Dedifferentiated amniotic fluid mesenchymal stem cell (primary cell): ENCODE measurements around the gene RPS27A.
"Not testable (repeated sequence)": the region's sequence is repeated elsewhere in the genome, so short reads cannot be mapped to it uniquely, and the experiment has no call there.

Source experiments
- DNase-seq: peaks from one replicate; pipeline ENCODE4 v3.0.0-alpha.2; 2016; ENCODE audit errors: extremely low spot score

RPS27A gene

GRCh38 chr2:55239656-55240222 is 7.3 kb downstream of the RPS27A start:
- no peak for DNase-seq

GRCh38 chr2:55241582-55241981 is 9.1 kb downstream of the RPS27A start:
- not testable (repeated sequence) for DNase-seq

GRCh38 chr2:55242617-55243016 is 10.1 kb downstream of the RPS27A start:
- no peak for DNase-seq

DNA sequence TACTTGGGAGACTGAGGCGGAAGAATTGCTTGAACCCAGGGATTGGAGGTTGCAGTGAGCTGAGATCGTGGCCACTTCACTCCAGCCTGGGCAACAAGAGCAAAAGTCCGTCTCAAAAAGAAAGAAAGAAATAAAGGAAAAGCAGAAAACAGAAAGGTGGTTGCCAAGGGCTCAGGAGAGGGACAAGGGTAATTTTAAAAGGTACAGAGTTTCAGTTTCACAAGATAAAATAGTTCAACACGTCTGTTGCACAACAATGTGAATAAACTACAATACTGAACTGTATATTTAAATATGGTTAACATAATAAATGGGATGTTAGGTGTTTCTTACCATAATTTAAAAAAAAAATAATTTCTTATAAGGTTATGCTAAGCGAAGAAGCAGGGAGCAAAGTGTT is 12.9 kb downstream of the RPS27A start:
- DNase-seq = no peak

DNA sequence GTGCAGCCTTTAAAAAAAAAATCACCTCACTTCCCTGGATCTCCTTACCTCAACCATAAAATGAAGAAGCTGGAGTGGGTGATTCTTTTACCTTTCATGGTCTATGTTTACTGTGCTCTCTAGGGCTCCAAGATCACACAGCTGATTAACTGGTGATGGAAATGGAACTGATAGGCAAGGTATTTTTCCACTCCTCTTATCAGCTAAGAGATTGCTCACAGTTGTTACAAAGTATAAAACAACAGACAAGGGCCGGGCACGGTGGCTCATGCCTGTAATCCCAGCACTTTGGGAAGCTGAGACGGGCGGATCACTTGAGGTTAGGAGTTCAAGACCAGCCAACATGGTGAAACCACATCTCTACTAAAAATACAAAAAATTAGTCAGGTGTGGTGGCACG is 14.5 kb downstream of the RPS27A start:
- DNase-seq = no peak

DNA sequence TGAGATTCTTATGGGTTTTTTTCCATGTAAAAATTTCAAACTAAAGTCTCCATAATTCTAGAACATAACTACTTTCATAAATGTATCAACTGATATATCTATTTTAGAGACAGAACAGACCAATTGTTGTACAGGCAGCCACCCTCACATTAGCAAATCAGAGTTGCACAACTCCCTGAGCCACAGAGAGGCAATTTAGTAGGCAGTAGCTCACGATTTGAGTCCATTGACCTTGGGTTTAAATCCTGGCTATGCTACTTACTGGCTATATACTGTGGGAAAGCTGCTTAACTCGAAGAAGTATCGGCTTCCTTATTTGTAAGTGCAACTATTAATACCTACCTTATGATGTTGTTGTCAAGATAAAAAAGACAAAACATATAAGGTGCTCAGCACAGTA is 20.3 kb downstream of the RPS27A start:
- no peak for DNase-seq

- DNase-seq = not testable (repeated sequence)
Measured at GRCh38 chr2:55259586-55259985, 27.1 kb downstream of the RPS27A start.

GRCh38 chr2:55268288-55268906 is 35.9 kb downstream of the RPS27A start:
- DNase-seq = no peak

GRCh38 chr2:55268907-55269644 is 36.6 kb downstream of the RPS27A start, which contains the start of gene MTIF2:
Gene MTIF2 (minus strand): TSS chr2:55269231. CDS start chr2:55263858, 5,373 bp downstream.
- DNase-seq = peak; percentile 88

- DNase-seq = no peak
Measured at GRCh38 chr2:55269645-55269990, 37.1 kb downstream of the RPS27A start.

- not testable (repeated sequence) for DNase-seq
Measured at GRCh38 chr2:55274346-55274745, 41.9 kb downstream of the RPS27A start.

- DNase-seq = no peak
Measured at GRCh38 chr2:55277310-55277709, 44.8 kb downstream of the RPS27A start.

DNA sequence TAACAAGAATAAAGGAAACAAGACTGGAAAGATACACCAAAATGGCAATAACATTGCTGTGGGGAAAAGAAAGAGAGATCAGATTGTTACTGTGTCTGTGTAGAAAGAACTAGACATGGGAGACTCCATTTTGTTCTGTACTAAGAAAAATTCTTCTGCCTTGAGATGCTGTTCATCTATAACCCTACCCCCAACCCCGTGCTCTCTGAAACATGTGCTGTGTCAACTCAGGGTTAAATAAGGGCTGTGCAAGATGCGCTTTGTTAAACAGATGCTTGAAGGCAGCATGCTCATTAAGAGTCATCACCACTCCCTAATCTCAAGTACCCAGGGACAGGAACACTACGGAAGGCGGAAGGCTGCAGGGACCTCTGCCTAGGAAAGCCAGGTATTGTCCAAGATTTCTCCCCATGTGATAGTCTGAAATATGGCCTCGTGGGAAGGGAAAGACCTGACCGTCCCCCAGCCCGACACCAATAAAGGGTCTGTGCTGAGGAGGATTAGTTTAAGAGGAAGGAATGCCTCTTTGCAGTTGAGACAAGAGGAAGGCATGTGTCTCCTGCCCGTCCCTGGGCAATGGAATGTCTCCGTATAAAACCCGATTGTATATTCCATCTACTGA is 46.8 kb downstream of the RPS27A start:
- not testable (repeated sequence) for DNase-seq

DNA sequence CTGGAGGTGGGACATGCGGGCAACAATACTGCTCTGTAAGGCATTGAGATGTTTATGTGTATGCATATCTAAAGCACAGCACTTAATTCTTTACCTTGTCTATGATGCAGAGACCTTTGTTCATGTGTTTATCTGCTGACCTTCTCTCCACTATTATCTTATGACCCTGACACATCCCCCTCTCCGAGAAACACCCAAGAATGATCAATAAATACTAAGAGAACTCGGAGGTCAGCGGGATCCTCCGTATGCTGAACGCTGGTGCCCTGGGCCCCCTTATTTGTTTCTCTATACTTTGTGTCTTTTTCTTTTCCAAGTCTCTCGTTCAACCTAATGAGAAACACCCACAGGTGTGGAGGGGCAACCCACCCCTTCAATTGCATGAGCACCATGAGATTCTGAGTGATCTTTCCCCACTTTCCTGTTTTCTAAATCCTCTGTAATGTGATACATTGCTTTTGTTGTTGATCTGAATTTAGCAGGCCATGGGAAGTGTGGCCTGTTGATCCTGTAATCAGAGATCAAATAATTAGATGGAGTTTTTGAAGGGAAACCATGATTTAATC is 47.5 kb downstream of the RPS27A start:
- DNase-seq = not testable (repeated sequence)

DNA sequence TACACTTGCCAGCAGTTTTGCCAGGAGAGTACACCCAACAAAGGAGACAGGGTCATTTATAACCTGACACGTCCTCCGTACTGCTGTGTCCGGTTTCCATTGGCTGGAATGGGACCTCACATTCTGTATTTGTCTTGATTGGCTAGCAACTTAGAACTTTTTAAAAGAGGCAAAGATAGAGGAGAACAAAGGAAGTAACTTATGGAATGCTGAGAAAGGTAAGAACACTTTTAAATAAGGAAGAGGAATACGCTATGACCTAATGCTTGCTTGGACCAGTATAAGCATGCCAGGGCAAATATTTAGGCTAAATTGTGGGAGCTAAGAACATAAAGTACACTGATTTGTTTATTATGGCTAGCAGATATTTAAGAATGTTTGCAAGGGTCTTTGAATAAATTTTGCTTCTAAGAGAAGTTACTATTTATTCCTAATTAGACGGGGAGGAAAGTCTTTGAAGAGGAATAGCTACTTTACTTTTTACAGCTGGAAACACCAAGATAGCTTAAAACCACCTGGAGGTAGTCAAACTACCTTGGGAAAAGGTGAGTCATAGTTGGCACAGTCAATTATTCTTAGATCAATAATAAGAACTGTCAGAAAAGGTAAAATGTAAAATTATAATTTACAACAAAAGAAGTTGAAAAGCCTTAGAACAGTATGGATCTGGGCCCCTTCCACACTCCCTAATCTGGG is 48.5 kb downstream of the RPS27A start:
- not testable (repeated sequence) for DNase-seq

GRCh38 chr2:55282110-55282917 is 49.8 kb downstream of the RPS27A start:
- no peak for DNase-seq

DNA sequence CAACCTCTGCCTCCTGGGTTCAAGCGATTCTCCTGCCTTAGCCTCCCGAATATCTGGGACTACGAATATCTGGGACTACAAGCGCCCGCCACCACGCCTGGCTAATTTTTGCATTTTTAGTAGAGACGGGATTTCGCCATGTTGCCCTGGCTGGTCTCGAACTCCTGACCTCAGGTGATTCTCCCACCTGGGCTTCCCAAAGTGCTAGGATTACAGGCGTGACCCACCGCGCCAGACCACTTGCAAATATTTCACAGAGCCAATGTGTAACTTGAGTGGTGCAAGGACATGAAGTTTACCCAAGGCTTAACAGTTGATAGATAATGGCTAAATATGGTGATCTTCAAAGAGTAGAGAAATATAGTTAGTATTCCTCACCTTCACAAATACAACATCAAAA is 50.6 kb downstream of the RPS27A start:
- no peak for DNase-seq
